BLaER1 treated with 17β-estradiol and CSF1 and Interleukin-3, amounts not matched to agents 10 nM and 100 nM (cell line): Measurements from ENCODE around the gene CLEC16A.
A peak's percentile ranks its signal among the peaks of the same experiment; 100 is the strongest.

Source experiments
- H3K27ac ChIP-seq, 11 experiments: shearing (Covaris generic); formaldehyde crosslinking; 2 replicates each; pipeline ENCODE4 v1.8.1; 2022
- H3K27me3 ChIP-seq, 11 experiments: shearing (Covaris generic); formaldehyde crosslinking; 2 replicates each; pipeline ENCODE4 v1.8.1; 2022
- H3K36me3 ChIP-seq, 11 experiments: shearing (Covaris generic); formaldehyde crosslinking; 2 replicates each; pipeline ENCODE4 v1.8.1; 2022
- H3K4me1 ChIP-seq, 10 experiments: shearing (Covaris generic); formaldehyde crosslinking; 2 replicates each; pipeline ENCODE4 v1.8.1; 2022
- H3K4me2 ChIP-seq, 11 experiments: shearing (Covaris generic); formaldehyde crosslinking; 2 replicates each; pipeline ENCODE4 v1.8.1; 2022
- H3K4me3 ChIP-seq, 10 experiments: shearing (Covaris generic); formaldehyde crosslinking; 2 replicates each; pipeline ENCODE4 v1.8.1; 2022
- H3K9ac ChIP-seq, 11 experiments: shearing (Covaris generic); formaldehyde crosslinking; 2 replicates each; pipeline ENCODE4 v1.8.1; 2022
- H3K9me3 ChIP-seq, 11 experiments: shearing (Covaris generic); formaldehyde crosslinking; replicated peaks in 1 of 11; 2 replicates each; pipeline ENCODE4 v1.8.1; 2022
- H4K20me1 ChIP-seq, 11 experiments: shearing (Covaris generic); formaldehyde crosslinking; 2 replicates each; pipeline ENCODE4 v1.8.1; 2022
- Cebpa-rat ChIP-seq, 11 experiments: shearing (Covaris generic); IDR thresholded peaks; 2 replicates each; pipeline ENCODE4 v1.8.1; 2022

The CLEC16A gene

GRCh38 chr16:11147754-11148444 lies 203.5 kb downstream of the CLEC16A start:
- H3K36me3 ChIP-seq, result peaks cover 0 to 27% (median 8%) of the 10 kb centered on the region in 11 experiments; a peak in 14 of 22 replicates
- no peak overlapping the region for H3K4me3 ChIP-seq
- H3K4me2 ChIP-seq, result no peak overlapping the region
- 0 out of 22 replicates have a peak, but pooled peaks cover 0 to 4% (median 0%) of the 10 kb centered on the region in 11 experiments for H3K9me3 ChIP-seq
- H3K27ac ChIP-seq, result no peak overlapping the region
- H3K27me3 ChIP-seq, result no peaks in the 10 kb centered on the region
- no peak overlapping the region for H3K9ac ChIP-seq
- peaks cover 0 to 11% (median 4%) of the 10 kb centered on the region in 10 experiments; a peak in 10 of 20 replicates for H3K4me1 ChIP-seq
- no peak for TF ChIP-seq Cebpa-rat (IDR thresholded peaks at IDR 0.05)
- H4K20me1 ChIP-seq, result no peaks in the 10 kb centered on the region; a peak in 2 of 22 replicates

- H3K4me3 ChIP-seq, result no peak overlapping the region
- H3K4me2 ChIP-seq, result no peak overlapping the region
- 0 out of 22 replicates have a peak, but pooled peaks cover 0 to 4% (median 0%) of the 10 kb centered on the region in 11 experiments for H3K9me3 ChIP-seq
- peaks cover 0 to 17% (median 7%) of the 10 kb centered on the region in 10 experiments; a peak in 10 of 20 replicates for H3K4me1 ChIP-seq
- no peaks in the 10 kb centered on the region; a peak in 3 of 22 replicates for H4K20me1 ChIP-seq
- H3K36me3 ChIP-seq, result peaks cover 0 to 20% (median 8%) of the 10 kb centered on the region in 11 experiments; a peak in 14 of 22 replicates
- no peak overlapping the region for H3K27ac ChIP-seq
- no peak for TF ChIP-seq Cebpa-rat (IDR thresholded peaks at IDR 0.05)
- no peak overlapping the region for H3K9ac ChIP-seq
- no peaks in the 10 kb centered on the region for H3K27me3 ChIP-seq
These were observed 204.8 kb downstream of the CLEC16A start for GRCh38 chr16:11149011-11149616.

GRCh38 chr16:11150190-11150589 lies 205.8 kb downstream of the CLEC16A start:
- no peak overlapping the region for H3K4me3 ChIP-seq
- 0 out of 22 replicates have a peak, but pooled peaks cover 0 to 4% (median 0%) of the 10 kb centered on the region in 11 experiments for H3K9me3 ChIP-seq
- peaks cover 0 to 21% (median 8%) of the 10 kb centered on the region in 11 experiments; a peak in 13 of 22 replicates for H3K36me3 ChIP-seq
- no peak overlapping the region for H3K4me2 ChIP-seq
- TF ChIP-seq Cebpa-rat (IDR thresholded peaks at IDR 0.05), result no peak
- H4K20me1 ChIP-seq, result peaks cover 0 to 3% (median 0%) of the 10 kb centered on the region in 11 experiments; a peak in 3 of 22 replicates
- H3K4me1 ChIP-seq, result peaks cover 0 to 17% (median 7%) of the 10 kb centered on the region in 10 experiments; a peak in 10 of 20 replicates
- H3K9ac ChIP-seq, result no peak overlapping the region
- H3K27me3 ChIP-seq, result no peaks in the 10 kb centered on the region
- no peak overlapping the region for H3K27ac ChIP-seq

- Histone ChIP-seq H3K4me2 (no peak overlapping the region), H3K9ac (no peak overlapping the region), H3K4me3 (no peak overlapping the region), H3K4me1 (peaks cover 0 to 17% (median 8%) of the 10 kb centered on the region in 10 experiments; a peak in 11 of 20 replicates), H4K20me1 (peaks cover 0 to 3% (median 0%) of the 10 kb centered on the region in 11 experiments; a peak in 3 of 22 replicates), H3K27me3 (no peaks in the 10 kb centered on the region), H3K9me3 (0 out of 22 replicates have a peak, but pooled peaks cover 0 to 4% (median 0%) of the 10 kb centered on the region in 11 experiments), H3K27ac (no peak overlapping the region), H3K36me3 (peaks cover 0 to 15% (median 8%) of the 10 kb centered on the region in 11 experiments; a peak in 13 of 22 replicates)
- TF ChIP-seq Cebpa-rat (IDR thresholded peaks at IDR 0.05), result no peak
These were observed 207.0 kb downstream of the CLEC16A start for GRCh38 chr16:11151156-11151884.

- Histone ChIP-seq H3K9me3 (0 out of 22 replicates have a peak, but pooled peaks cover 0 to 4% (median 0%) of the 10 kb centered on the region in 11 experiments), H3K9ac (no peak overlapping the region), H3K27ac (no peak overlapping the region), H3K36me3 (peaks cover 0 to 15% (median 8%) of the 10 kb centered on the region in 11 experiments; a peak in 13 of 22 replicates), H3K4me2 (peak overlapping the region in 3 of 11 experiments; percentile 16 to 70 (median 62); a peak in 4 of 22 replicates), H3K27me3 (no peaks in the 10 kb centered on the region), H3K4me1 (peaks cover 2 to 17% (median 13%) of the 10 kb centered on the region in 10 experiments), H3K4me3 (no peak overlapping the region), H4K20me1 (peaks cover 0 to 3% (median 0%) of the 10 kb centered on the region in 11 experiments; a peak in 4 of 22 replicates)
- TF ChIP-seq Cebpa-rat (IDR thresholded peaks at IDR 0.05), result no peak
These were observed 207.7 kb downstream of the CLEC16A start for GRCh38 chr16:11151885-11152629.

- H3K4me2 ChIP-seq, result peak overlapping the region in 5 of 11 experiments; percentile 13 to 70 (median 32); a peak in 6 of 22 replicates
- no peak overlapping the region for H3K9ac ChIP-seq
- H4K20me1 ChIP-seq, result peaks cover 0 to 11% (median 0%) of the 10 kb centered on the region in 11 experiments; a peak in 7 of 22 replicates
- no peak for TF ChIP-seq Cebpa-rat (IDR thresholded peaks at IDR 0.05)
- no peak overlapping the region for H3K4me3 ChIP-seq
- peaks cover 0 to 15% (median 8%) of the 10 kb centered on the region in 11 experiments; a peak in 13 of 22 replicates for H3K36me3 ChIP-seq
- H3K9me3 ChIP-seq, result 0 out of 22 replicates have a peak, but pooled peaks cover 0 to 4% (median 0%) of the 10 kb centered on the region in 11 experiments
- peaks cover 8 to 22% (median 16%) of the 10 kb centered on the region in 10 experiments for H3K4me1 ChIP-seq
- no peak overlapping the region for H3K27ac ChIP-seq
- no peaks in the 10 kb centered on the region for H3K27me3 ChIP-seq
These were observed 208.4 kb downstream of the CLEC16A start for GRCh38 chr16:11152677-11153331.

- Histone ChIP-seq H3K27ac (no peak overlapping the region), H3K4me2 (no peak overlapping the region)
These were observed 211.0 kb downstream of the CLEC16A start for GRCh38 chr16:11155284-11155806.

More at GRCh38 chr16:11155284-11155806, 211.0 kb downstream of the CLEC16A start:
- Histone ChIP-seq H3K27me3 (no peaks in the 10 kb centered on the region), H3K4me3 (no peak overlapping the region), H3K4me1 (peaks cover 8 to 22% (median 16%) of the 10 kb centered on the region in 10 experiments), H3K36me3 (peaks cover 0 to 9% (median under 1%) of the 10 kb centered on the region in 11 experiments; a peak in 10 of 22 replicates), H3K9ac (no peak overlapping the region), H4K20me1 (peaks cover 0 to 11% (median 0%) of the 10 kb centered on the region in 11 experiments; a peak in 6 of 22 replicates), H3K9me3 (peaks cover 0 to 6% (median 2%) of the 10 kb centered on the region in 11 experiments; a peak in 7 of 22 replicates)
- no peak for TF ChIP-seq Cebpa-rat (IDR thresholded peaks at IDR 0.05)
